Adipocyte (in vitro differentiated cells): ENCODE results near the gene CDK5R2.
"Not testable (repeated sequence)": the region's sequence is repeated elsewhere in the genome, so short reads cannot be mapped to it uniquely, and the experiment has no call there.

Experiments used
- DNase-seq: peaks from one replicate; pipeline ENCODE4 v3.0.0-alpha.2; 2015; ENCODE audit warnings: low read depth
- H3K27me3 ChIP-seq: replicated peaks from 2 replicates; pipeline ENCODE4 v1.7.0; 2013; ENCODE audit warnings: mild to moderate bottlenecking, low read length, moderate library complexity; ENCODE audit not compliant: control insufficient read depth, insufficient read depth
- H3K36me3 ChIP-seq: 2 replicates; pipeline ENCODE4 v1.7.0; 2013; ENCODE audit warnings: low read length, mild to moderate bottlenecking, moderate library complexity; ENCODE audit not compliant: control insufficient read depth, insufficient read depth, severe bottlenecking
- H3K4me1 ChIP-seq: 2 replicates; pipeline ENCODE4 v1.7.0; 2013; ENCODE audit warnings: mild to moderate bottlenecking, low read length, moderate library complexity; ENCODE audit not compliant: control insufficient read depth, insufficient read depth
- H3K4me3 ChIP-seq: 2 replicates; pipeline ENCODE4 v1.7.0; 2013; ENCODE audit warnings: mild to moderate bottlenecking, low read length, moderate library complexity
- H3K9ac ChIP-seq: 2 replicates; pipeline ENCODE4 v1.7.0; 2013; ENCODE audit warnings: mild to moderate bottlenecking, low read length, moderate library complexity
- H3K9me3 ChIP-seq: 2 replicates; pipeline ENCODE4 v1.7.0; 2013; ENCODE audit warnings: mild to moderate bottlenecking, low read length, moderate library complexity; ENCODE audit not compliant: control insufficient read depth

CDK5R2 gene

GRCh38 chr2:218959141-218959731 lies at the start of gene CDK5R2:
CDK5R2 (plus strand) TSS chr2:218959666; CDS start chr2:218959821, 155 bp downstream.
- peaks cover 77% of the 10 kb centered on the region for H3K27me3 ChIP-seq
- H3K9ac ChIP-seq: no peak within 1 kb of the TSS
- peak within 1 kb of the TSS; percentile 37 for H3K4me3 ChIP-seq
- no peaks in the 10 kb centered on the region for H3K36me3 ChIP-seq
- peak; percentile 90 for DNase-seq
- H3K9me3 ChIP-seq: no peaks in the 10 kb centered on the region
- H3K4me1 ChIP-seq: peaks cover 4% of the 10 kb centered on the region

- peaks cover 20% of the 10 kb centered on the region for H3K27me3 ChIP-seq
- H3K9ac ChIP-seq: no peak overlapping the region
- H3K4me3 ChIP-seq: no peak overlapping the region
- H3K36me3 ChIP-seq: no peaks in the 10 kb centered on the region
- DNase-seq: no peak
- H3K9me3 ChIP-seq: no peaks in the 10 kb centered on the region
- H3K4me1 ChIP-seq: no peaks in the 10 kb centered on the region
Measured at GRCh38 chr2:218910741-218911140, 48.7 kb upstream of the CDK5R2 start.

GRCh38 chr2:218920504-218920903 lies 39.0 kb upstream of the CDK5R2 start:
- peaks cover 21% of the 10 kb centered on the region for H3K27me3 ChIP-seq

GRCh38 chr2:218924757-218925156 lies 34.7 kb upstream of the CDK5R2 start:
- no peaks in the 10 kb centered on the region for H3K4me1 ChIP-seq

More at GRCh38 chr2:218920504-218920903, 39.0 kb upstream of the CDK5R2 start:
- Histone ChIP-seq H3K4me3 (no peak overlapping the region), H3K4me1 (no peaks in the 10 kb centered on the region), H3K9me3 (peaks cover 7% of the 10 kb centered on the region), H3K9ac (no peak overlapping the region), H3K36me3 (no peaks in the 10 kb centered on the region)
- DNase-seq: no peak

GRCh38 chr2:218925434-218925833 lies 34.0 kb upstream of the CDK5R2 start:
- Histone ChIP-seq H3K9ac (no peak overlapping the region), H3K4me1 (no peaks in the 10 kb centered on the region), H3K36me3 (no peaks in the 10 kb centered on the region), H3K4me3 (no peak overlapping the region), H3K27me3 (peaks cover 40% of the 10 kb centered on the region), H3K9me3 (peaks cover 7% of the 10 kb centered on the region)
- no peak for DNase-seq

More at GRCh38 chr2:218924757-218925156, 34.7 kb upstream of the CDK5R2 start:
- Histone ChIP-seq H3K9me3 (peaks cover 7% of the 10 kb centered on the region), H3K9ac (no peak overlapping the region), H3K27me3 (peaks cover 44% of the 10 kb centered on the region), H3K4me3 (no peak overlapping the region), H3K36me3 (no peaks in the 10 kb centered on the region)
- no peak for DNase-seq

GRCh38 chr2:218927422-218927821 lies 32.0 kb upstream of the CDK5R2 start:
- no peak overlapping the region for H3K9ac ChIP-seq
- H3K36me3 ChIP-seq: no peaks in the 10 kb centered on the region
- H3K27me3 ChIP-seq: peaks cover 37% of the 10 kb centered on the region
- H3K4me3 ChIP-seq: no peak overlapping the region
- peaks cover 7% of the 10 kb centered on the region for H3K9me3 ChIP-seq
- DNase-seq: no peak
- H3K4me1 ChIP-seq: no peaks in the 10 kb centered on the region

GRCh38 chr2:218927876-218928275 lies 31.6 kb upstream of the CDK5R2 start:
- DNase-seq: no peak
- Histone ChIP-seq H3K4me1 (no peaks in the 10 kb centered on the region), H3K4me3 (no peak overlapping the region), H3K36me3 (no peaks in the 10 kb centered on the region), H3K9me3 (peaks cover 7% of the 10 kb centered on the region), H3K27me3 (peaks cover 40% of the 10 kb centered on the region), H3K9ac (no peak overlapping the region)

- H3K9me3 ChIP-seq, H3K4me3 ChIP-seq, H3K36me3 ChIP-seq, H3K4me1 ChIP-seq, DNase-seq, H3K9ac ChIP-seq: not testable (repeated sequence)
- H3K27me3 ChIP-seq: peaks cover 39% of the 10 kb centered on the region
Measured at GRCh38 chr2:218930488-218930887, 29.0 kb upstream of the CDK5R2 start.

GRCh38 chr2:218931751-218932150 lies 27.7 kb upstream of the CDK5R2 start:
- not testable (repeated sequence) for H3K9me3 ChIP-seq, H3K36me3 ChIP-seq, H3K9ac ChIP-seq, H3K4me3 ChIP-seq, DNase-seq, H3K4me1 ChIP-seq
- peaks cover 42% of the 10 kb centered on the region for H3K27me3 ChIP-seq

- Histone ChIP-seq H3K4me3 (no peak overlapping the region), H3K9me3 (no peaks in the 10 kb centered on the region), H3K36me3 (no peaks in the 10 kb centered on the region), H3K4me1 (no peaks in the 10 kb centered on the region), H3K27me3 (peaks cover 40% of the 10 kb centered on the region), H3K9ac (no peak overlapping the region)
- no peak for DNase-seq
Measured at GRCh38 chr2:218944759-218945404, 14.6 kb upstream of the CDK5R2 start.

- H3K27me3 ChIP-seq: peaks cover 48% of the 10 kb centered on the region
- no peak overlapping the region for H3K4me3 ChIP-seq
- no peak for DNase-seq
- H3K9ac ChIP-seq: no peak overlapping the region
- no peaks in the 10 kb centered on the region for H3K36me3 ChIP-seq
- H3K9me3 ChIP-seq: no peaks in the 10 kb centered on the region
- no peaks in the 10 kb centered on the region for H3K4me1 ChIP-seq
Measured at GRCh38 chr2:218946621-218947020, 12.8 kb upstream of the CDK5R2 start.
